NCI-H1694 treated with DMSO at 0.1 percent for 48 hours (cell line): ENCODE results near the gene TTF1.
"Not testable (repeated sequence)": the region's sequence is repeated elsewhere in the genome, so short reads cannot be mapped to it uniquely, and the experiment has no call there.

Source experiments
- DNase-seq: peaks from one replicate; lab custom pipeline; 2025; lab: John Stamatoyannopoulos, UW

Gene TTF1

GRCh38 chr9:132413926-132414325, 7.3 kb upstream of the TTF1 start:
- DNase-seq = no peak

GRCh38 chr9:132412089-132412488, 5.4 kb upstream of the TTF1 start:
- peak; percentile 11 for DNase-seq

GRCh38 chr9:132411091-132411508, 4.5 kb upstream of the TTF1 start:
- peak; percentile 33 for DNase-seq

GRCh38 chr9:132410642-132411041, 4.0 kb upstream of the TTF1 start:
- no peak for DNase-seq

GRCh38 chr9:132409828-132410528, 3.3 kb upstream of the TTF1 start, which contains the start of gene CFAP77:
TSS of gene CFAP77 (plus strand) at chr9:132410211. CDS start at chr9:132410272, 61 bp downstream.
- DNase-seq = no peak

- DNase-seq = no peak
Measured at GRCh38 chr9:132408521-132408920, 1.9 kb upstream of the TTF1 start.

GRCh38 chr9:132407196-132407595, 556 bp upstream of the TTF1 start:
- DNase-seq = no peak

GRCh38 chr9:132404228-132404881, 2.3 kb downstream of the TTF1 start:
- no peak for DNase-seq

- DNase-seq = no peak
Measured at GRCh38 chr9:132401824-132402223, 4.8 kb downstream of the TTF1 start.

- no peak for DNase-seq
Measured at GRCh38 chr9:132395560-132395959, 11.1 kb downstream of the TTF1 start.

- DNase-seq = no peak
Measured at GRCh38 chr9:132391449-132391848, 15.2 kb downstream of the TTF1 start.

GRCh38 chr9:132390966-132391365, 15.7 kb downstream of the TTF1 start:
- no peak for DNase-seq

GRCh38 chr9:132387133-132387532, 19.5 kb downstream of the TTF1 start:
- DNase-seq = no peak

- DNase-seq = no peak
Measured at GRCh38 chr9:132384376-132384775, 22.3 kb downstream of the TTF1 start.

- no peak for DNase-seq
Measured at GRCh38 chr9:132383462-132383883, 23.2 kb downstream of the TTF1 start.

- DNase-seq = no peak
Measured at GRCh38 chr9:132381966-132382541, 24.6 kb downstream of the TTF1 start.

GRCh38 chr9:132378416-132378815, 28.2 kb downstream of the TTF1 start:
- DNase-seq = not testable (repeated sequence)

GRCh38 chr9:132377769-132378168, 28.9 kb downstream of the TTF1 start:
- not testable (repeated sequence) for DNase-seq

GRCh38 chr9:132372177-132373095, 34.2 kb downstream of the TTF1 start:
- no peak for DNase-seq

- DNase-seq = no peak
Measured at GRCh38 chr9:132370592-132370991, 36.0 kb downstream of the TTF1 start.

- no peak for DNase-seq
Measured at GRCh38 chr9:132369421-132369820, 37.2 kb downstream of the TTF1 start.
